Thoracic aorta (tissue), 2 donors: ENCODE measurements around the gene NECTIN1. TPM values are rescaled to one million over a fixed set of nuclear protein-coding genes. Genes with fewer than 3 reads are reported as not detected.

Experiments
- ATAC-seq: fragments of 150-250 bp; one replicate; pipeline ENCODE4 v1.8.0; 2017; ENCODE audit warnings: low read depth; ENCODE audit not compliant: insufficient number of reproducible peaks, low FRiP score
- DNase-seq: peaks from one replicate; pipeline ENCODE4 v3.0.0-alpha.2; 2020; ENCODE audit warnings: low spot score
- H3K27ac ChIP-seq, 2 donors: fragments of 200-600 bp; sonication (generic); 1 replicate in 1 of 2; 2 replicates in 1 of 2; pipeline ENCODE4 v1.5.1; 2016; ENCODE audit warnings: mild to moderate bottlenecking in 2 of 2, moderate library complexity in 2 of 2
- H3K27me3 ChIP-seq: fragments of 200-600 bp; sonication (generic); replicated peaks from 2 replicates; pipeline ENCODE4 v1.6.0; 2016; ENCODE audit warnings: mild to moderate bottlenecking; ENCODE audit not compliant: insufficient read depth
- H3K36me3 ChIP-seq: fragments of 200-600 bp; sonication (generic); one replicate; pipeline ENCODE4 v1.5.1; 2016
- H3K4me1 ChIP-seq, 2 donors: fragments of 200-600 bp; sonication (generic); 1 replicate in 1 of 2; 2 replicates in 1 of 2; pipeline versions ENCODE4 v1.5.1 to v1.6.0; 2016; ENCODE audit warnings: low read depth in 2 of 2, mild to moderate bottlenecking in 1 of 2; ENCODE audit not compliant: control insufficient read depth in 1 of 2
- H3K4me3 ChIP-seq: fragments of 200-600 bp; sonication (generic); 2 replicates; pipeline ENCODE4 v1.5.1; 2016; ENCODE audit warnings: mild to moderate bottlenecking
- H3K9me3 ChIP-seq: fragments of 200-600 bp; sonication (generic); 2 replicates; pipeline ENCODE4 v1.5.1; 2016
- total RNA-seq, 2 donors: library from RNA; depleted of rRNA; stranded (reverse); fragments of >200 nt; gene quantifications; one replicate each; pipeline versions ENCODE4 v1.1.0 to v1.2.3, GENCODE V29; 2016
- TF ChIP-seq, protein P1 (sequence below): fragments of 200-600 bp; sonication (generic); IDR thresholded peaks from one replicate; pipeline ENCODE4 v1.5.1; 2019; ENCODE audit warnings: antibody characterized with exemption

Gene NECTIN1
- total RNA-seq, 2 donors from 2014 or later, result 4.2 to 4.4 TPM

DNA sequence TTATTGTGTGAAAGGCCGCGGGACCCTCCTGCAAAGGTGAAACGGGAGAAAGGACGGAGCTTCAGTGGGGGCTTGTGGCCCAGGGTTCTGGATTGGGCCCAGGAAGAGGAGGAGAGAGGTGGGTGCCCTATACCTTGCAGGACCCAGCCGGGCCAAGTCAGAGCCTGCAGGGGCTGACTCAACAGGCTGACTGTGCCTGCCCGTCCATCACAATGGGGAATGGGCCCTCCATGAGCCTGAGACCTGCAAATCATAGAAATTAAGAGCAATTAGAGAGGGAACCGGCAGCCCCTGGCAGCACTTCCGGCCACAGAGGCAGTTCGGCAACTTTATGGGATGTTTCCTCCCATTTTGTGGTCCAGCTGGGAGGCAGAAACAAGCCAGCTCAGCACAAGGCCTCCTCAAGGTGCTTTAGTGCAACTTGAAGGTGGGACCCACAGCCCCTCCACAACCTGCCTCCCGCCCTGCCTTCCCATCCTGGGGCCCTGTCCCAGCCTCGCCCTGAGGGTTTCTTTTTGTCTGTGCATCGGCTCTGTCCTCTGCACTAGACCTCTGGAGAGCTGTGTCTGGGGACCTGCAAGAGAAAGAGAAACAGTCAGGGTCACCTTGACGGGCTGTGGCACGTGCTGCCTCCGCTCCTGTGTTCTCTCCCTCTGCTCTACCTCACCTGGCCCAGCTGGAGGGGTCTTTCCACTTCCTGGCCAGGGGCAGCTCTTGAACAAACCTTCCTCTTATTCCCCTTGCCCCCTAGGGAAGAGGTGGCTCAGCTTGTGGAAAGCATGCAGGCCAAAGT, 19.1 kb upstream of the NECTIN1 start:
- Histone ChIP-seq H3K36me3 (no peaks in the 10 kb centered on the region), H3K9me3 (no peaks in the 10 kb centered on the region), H3K4me3 (no peak overlapping the region), H3K27me3 (no peaks in the 10 kb centered on the region), H3K27ac (no peak overlapping the region), H3K4me1 (peaks cover 3 to 6% of the 10 kb centered on the region in 2 donors)
- DNase-seq, result no peak
- TF ChIP-seq, protein P1, sequence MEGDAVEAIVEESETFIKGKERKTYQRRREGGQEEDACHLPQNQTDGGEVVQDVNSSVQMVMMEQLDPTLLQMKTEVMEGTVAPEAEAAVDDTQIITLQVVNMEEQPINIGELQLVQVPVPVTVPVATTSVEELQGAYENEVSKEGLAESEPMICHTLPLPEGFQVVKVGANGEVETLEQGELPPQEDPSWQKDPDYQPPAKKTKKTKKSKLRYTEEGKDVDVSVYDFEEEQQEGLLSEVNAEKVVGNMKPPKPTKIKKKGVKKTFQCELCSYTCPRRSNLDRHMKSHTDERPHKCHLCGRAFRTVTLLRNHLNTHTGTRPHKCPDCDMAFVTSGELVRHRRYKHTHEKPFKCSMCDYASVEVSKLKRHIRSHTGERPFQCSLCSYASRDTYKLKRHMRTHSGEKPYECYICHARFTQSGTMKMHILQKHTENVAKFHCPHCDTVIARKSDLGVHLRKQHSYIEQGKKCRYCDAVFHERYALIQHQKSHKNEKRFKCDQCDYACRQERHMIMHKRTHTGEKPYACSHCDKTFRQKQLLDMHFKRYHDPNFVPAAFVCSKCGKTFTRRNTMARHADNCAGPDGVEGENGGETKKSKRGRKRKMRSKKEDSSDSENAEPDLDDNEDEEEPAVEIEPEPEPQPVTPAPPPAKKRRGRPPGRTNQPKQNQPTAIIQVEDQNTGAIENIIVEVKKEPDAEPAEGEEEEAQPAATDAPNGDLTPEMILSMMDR, result no peak
- no peak for ATAC-seq

DNA sequence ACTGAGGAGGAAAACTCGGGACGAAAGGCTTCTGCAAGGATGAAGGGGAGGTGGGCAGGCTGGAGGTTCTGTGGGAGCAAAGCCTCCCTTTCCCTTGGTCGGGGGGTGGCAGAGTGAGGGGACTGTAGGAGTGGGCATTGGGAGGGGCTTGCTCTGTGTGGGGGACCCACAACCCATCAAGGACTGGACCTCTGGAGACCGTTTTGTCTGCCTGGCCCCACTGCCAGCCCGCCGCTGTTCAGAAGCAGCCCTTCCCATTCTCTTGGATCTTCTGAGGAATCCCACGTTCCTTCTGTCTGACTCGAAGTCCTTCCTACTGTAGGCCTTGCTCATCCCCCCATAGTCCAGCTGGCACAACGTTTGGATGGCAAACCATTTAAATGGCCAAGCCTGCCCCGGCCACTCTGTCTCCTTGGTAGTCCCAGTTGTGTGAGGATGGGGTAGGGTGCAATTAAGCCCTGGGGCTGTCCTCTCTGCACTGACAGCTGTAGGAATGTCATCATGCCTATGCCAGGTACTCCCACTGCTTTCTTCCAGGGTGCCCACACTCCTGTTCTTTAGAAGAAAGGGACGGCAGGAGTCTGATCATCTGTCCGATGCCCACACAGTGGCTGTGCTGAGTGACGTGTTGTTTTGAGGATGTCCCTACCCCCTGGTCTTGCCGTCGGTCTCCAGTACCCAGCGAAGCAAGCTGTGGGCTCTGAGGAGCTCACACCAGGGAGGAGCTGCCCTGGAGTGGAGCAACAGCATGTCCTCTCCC, 17.0 kb upstream of the NECTIN1 start:
- Histone ChIP-seq H3K27me3 (no peaks in the 10 kb centered on the region), H3K4me3 (no peak overlapping the region), H3K9me3 (no peaks in the 10 kb centered on the region), H3K36me3 (no peaks in the 10 kb centered on the region), H3K27ac (no peak overlapping the region), H3K4me1 (peaks cover 4 to 16% of the 10 kb centered on the region in 2 donors)
- ATAC-seq (no peak), DNase-seq (no peak)
- TF ChIP-seq, protein P1, result no peak

DNA sequence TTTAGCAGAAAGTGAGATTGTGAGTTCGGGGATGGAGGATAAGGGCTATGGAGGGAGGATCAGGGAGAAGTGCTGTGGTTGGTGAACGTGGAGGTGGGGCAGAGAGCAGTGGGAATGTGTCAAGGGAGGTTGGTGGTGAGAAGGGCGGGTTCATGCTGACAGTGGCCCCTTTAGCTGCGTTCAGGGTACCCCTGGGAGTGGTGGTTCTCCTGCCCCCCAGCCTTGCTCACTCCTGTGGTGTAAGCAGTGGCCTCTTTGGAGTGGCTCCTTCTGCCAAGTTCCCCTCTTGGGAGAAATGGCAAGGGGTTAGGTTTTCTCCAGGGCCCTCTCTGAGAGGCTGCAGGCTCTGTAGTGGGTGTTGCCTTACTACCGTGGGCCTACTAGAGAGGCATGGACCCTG, 16.1 kb upstream of the NECTIN1 start:
- Histone ChIP-seq H3K9me3 (no peaks in the 10 kb centered on the region), H3K27ac (no peak overlapping the region), H3K36me3 (no peaks in the 10 kb centered on the region), H3K27me3 (peaks cover 8% of the 10 kb centered on the region), H3K4me1 (peaks cover 4 to 16% of the 10 kb centered on the region in 2 donors), H3K4me3 (no peak overlapping the region)
- TF ChIP-seq, protein P1, result no peak
- DNase-seq (no peak), ATAC-seq (no peak)

DNA sequence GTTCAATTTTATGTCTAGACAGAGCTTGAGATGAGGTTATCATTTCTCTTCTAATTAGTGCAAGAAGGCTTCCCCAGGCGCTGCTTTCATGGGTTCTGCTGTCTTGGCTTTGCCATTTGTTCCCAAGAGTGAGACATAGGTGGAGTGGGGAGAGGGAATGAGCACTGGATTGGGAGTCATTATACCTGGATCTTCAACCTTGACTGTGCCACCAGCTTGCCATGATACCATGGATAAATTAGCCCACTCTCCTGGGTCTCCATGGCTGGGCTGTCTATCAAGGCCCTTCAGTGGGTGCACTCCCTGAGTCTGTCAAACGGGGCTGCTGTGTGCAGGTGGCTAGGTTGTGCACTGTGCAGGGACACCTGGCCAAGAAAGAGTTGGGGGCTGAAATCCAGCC, 15.6 kb upstream of the NECTIN1 start:
- DNase-seq, result no peak
- Histone ChIP-seq H3K27ac (no peak overlapping the region), H3K4me1 (peaks cover 4 to 16% of the 10 kb centered on the region in 2 donors), H3K36me3 (no peaks in the 10 kb centered on the region), H3K27me3 (peaks cover 11% of the 10 kb centered on the region), H3K9me3 (no peaks in the 10 kb centered on the region), H3K4me3 (no peak overlapping the region)
- TF ChIP-seq, protein P1, result no peak
- no peak for ATAC-seq

DNA sequence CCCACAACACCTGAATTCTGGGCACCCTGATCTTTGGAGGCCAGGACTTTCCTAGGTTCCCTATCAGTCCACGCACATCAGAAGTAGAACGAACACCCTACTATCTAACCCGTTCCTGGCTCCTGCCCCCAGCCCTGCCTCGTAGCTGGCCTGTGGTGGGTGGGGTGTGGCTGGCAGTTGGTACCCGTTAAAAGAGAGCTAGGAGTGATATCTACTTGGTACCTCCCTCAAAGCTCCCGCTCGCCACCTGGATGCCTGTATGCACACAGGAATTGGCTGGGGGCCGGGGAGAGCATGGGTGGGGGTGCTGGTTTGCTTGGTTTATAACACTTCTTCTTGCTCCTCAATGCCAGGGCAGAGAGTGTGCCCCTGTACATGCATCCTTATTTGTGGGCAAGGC, 14.0 kb upstream of the NECTIN1 start:
- Histone ChIP-seq H3K27me3 (peaks cover 11% of the 10 kb centered on the region), H3K9me3 (no peaks in the 10 kb centered on the region), H3K36me3 (no peaks in the 10 kb centered on the region), H3K4me3 (no peak overlapping the region), H3K4me1 (peaks cover 4 to 16% of the 10 kb centered on the region in 2 donors), H3K27ac (no peak overlapping the region)
- TF ChIP-seq, protein P1, result no peak
- ATAC-seq, result no peak
- no peak for DNase-seq
